ENCODE results near the gene PGBD1.

GRCh38 chr6:28335564-28336283 lies 54.4 kb downstream of the PGBD1 start, which contains the start of gene ZSCAN31:
- no peak for TF ChIP-seq EZH2 (IDR thresholded peaks at IDR 0.05; ENCODE audit: borderline replicate concordance, low read depth, low read length, poor library complexity, severe bottlenecking)
- TF ChIP-seq, protein P1, sequence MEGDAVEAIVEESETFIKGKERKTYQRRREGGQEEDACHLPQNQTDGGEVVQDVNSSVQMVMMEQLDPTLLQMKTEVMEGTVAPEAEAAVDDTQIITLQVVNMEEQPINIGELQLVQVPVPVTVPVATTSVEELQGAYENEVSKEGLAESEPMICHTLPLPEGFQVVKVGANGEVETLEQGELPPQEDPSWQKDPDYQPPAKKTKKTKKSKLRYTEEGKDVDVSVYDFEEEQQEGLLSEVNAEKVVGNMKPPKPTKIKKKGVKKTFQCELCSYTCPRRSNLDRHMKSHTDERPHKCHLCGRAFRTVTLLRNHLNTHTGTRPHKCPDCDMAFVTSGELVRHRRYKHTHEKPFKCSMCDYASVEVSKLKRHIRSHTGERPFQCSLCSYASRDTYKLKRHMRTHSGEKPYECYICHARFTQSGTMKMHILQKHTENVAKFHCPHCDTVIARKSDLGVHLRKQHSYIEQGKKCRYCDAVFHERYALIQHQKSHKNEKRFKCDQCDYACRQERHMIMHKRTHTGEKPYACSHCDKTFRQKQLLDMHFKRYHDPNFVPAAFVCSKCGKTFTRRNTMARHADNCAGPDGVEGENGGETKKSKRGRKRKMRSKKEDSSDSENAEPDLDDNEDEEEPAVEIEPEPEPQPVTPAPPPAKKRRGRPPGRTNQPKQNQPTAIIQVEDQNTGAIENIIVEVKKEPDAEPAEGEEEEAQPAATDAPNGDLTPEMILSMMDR (conservative IDR thresholded peaks at IDR 0.05; ENCODE audit: low read depth, low read length): no peak

Measured in A673 (cell line).